Cardiac fibroblast (primary cell): Measurements from ENCODE around the gene SCN9A.
A peak's percentile ranks its signal among the peaks of the same experiment; 100 is the strongest.

Source experiments
- DNase-seq, 2 donors: peaks; one replicate each; pipeline versions ENCODE4 v3.0.0 to v3.0.0-alpha.2; 2010; ENCODE audit warnings: low read depth in 2 of 2
- H3K4me3 ChIP-seq, 2 donors: replicated peaks in 1 of 2; 1 replicate in 1 of 2; 2 replicates in 1 of 2; pipeline ENCODE4 v1.5.1; 2011; ENCODE audit warnings: low read depth in 2 of 2, low read length in 2 of 2, mild to moderate bottlenecking in 2 of 2, moderate library complexity in 1 of 2
- TF ChIP-seq, protein P1 (sequence below): IDR thresholded peaks from one replicate; pipeline ENCODE4 v1.5.1; 2011; ENCODE audit warnings: low read depth, mild to moderate bottlenecking, low read length, inconsistent platforms

SCN9A gene

GRCh38 chr2:166240387-166241313 is 135.1 kb downstream of the SCN9A start:
- TF ChIP-seq, protein P1, sequence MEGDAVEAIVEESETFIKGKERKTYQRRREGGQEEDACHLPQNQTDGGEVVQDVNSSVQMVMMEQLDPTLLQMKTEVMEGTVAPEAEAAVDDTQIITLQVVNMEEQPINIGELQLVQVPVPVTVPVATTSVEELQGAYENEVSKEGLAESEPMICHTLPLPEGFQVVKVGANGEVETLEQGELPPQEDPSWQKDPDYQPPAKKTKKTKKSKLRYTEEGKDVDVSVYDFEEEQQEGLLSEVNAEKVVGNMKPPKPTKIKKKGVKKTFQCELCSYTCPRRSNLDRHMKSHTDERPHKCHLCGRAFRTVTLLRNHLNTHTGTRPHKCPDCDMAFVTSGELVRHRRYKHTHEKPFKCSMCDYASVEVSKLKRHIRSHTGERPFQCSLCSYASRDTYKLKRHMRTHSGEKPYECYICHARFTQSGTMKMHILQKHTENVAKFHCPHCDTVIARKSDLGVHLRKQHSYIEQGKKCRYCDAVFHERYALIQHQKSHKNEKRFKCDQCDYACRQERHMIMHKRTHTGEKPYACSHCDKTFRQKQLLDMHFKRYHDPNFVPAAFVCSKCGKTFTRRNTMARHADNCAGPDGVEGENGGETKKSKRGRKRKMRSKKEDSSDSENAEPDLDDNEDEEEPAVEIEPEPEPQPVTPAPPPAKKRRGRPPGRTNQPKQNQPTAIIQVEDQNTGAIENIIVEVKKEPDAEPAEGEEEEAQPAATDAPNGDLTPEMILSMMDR: no peak
- DNase-seq: peak in 1 of 2 donors; percentile 41
- H3K4me3 ChIP-seq: no peak overlapping the region

DNA sequence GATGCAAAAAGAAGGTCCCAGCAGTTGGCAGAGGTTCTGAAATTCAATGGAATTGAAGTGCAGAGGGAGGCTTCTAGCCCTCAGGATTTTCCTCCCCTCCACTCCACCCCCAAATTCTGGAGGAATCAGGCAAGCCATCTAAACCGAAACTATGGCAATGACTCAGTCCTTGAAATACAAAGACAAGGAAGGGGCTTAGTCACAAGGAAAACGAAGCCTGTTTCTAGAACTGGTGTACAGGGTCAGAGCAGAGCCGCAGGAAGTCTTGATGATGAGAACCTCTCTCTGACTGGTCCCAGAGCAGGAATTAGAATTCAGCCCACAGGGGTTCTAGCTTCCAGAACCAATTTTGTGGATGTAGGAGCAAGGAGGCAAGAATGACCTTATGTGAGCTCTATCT is 136.2 kb downstream of the SCN9A start:
- TF ChIP-seq, protein P1: no peak
- peak; percentile 75 to 95 for DNase-seq
- no peak overlapping the region for H3K4me3 ChIP-seq

DNA sequence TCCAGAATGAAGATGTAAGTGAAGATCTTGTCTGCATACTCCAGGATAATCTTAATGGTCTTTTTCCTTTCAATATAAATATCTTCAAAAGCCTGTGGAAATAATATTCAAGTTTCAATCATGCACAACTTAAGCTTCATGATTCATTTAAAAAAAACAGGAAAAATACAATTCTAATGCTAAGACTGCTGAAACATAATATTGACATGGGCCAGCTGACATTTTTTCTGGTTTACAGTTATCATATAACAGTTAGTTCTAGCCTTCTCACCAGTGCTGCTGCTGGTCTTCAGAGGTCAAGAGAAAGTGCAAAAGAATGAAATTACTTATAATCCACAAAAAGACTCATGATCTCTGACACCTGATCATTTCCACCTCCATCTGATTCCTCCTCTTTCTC is 137.6 kb downstream of the SCN9A start:
- TF ChIP-seq, protein P1: no peak
- H3K4me3 ChIP-seq: no peak overlapping the region
- DNase-seq: peak in 1 of 2 donors; percentile 25

- peak; percentile 81 to 92 for DNase-seq
- H3K4me3 ChIP-seq: no peak overlapping the region
- TF ChIP-seq, protein P1: no peak
These were observed 141.5 kb downstream of the SCN9A start for GRCh38 chr2:166234112-166234846.

DNA sequence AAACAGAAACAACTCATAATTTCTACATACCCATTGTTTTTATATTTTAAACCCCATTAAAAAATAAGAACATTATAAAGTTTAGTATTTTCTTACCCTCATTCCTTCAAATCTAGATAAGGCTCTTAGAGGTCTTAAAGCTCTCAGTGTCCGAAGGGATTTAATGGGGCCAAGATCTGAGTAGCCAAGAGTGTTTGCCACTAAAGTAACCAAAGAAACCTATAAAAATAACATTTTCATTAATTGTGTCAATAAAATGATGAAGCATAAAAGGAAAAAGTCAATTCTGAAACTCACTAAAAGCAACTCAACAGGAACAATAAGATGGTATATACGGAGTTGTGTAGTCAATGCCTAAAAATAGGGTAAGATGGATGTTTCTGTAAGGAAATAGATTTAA is 142.5 kb downstream of the SCN9A start:
- TF ChIP-seq, protein P1: no peak
- DNase-seq: no peak
- H3K4me3 ChIP-seq: no peak overlapping the region

GRCh38 chr2:166230724-166231070 is 145.0 kb downstream of the SCN9A start:
- no peak for DNase-seq
- H3K4me3 ChIP-seq: no peak overlapping the region
- TF ChIP-seq, protein P1: no peak
